ENCODE data around the gene ETFDH. TPM values are rescaled to one million over a fixed set of nuclear protein-coding genes. Genes with fewer than 3 reads are reported as not detected.

Gene ETFDH
- total RNA-seq, 2 experiments from 2014 or later = 13.3 to 19.2 TPM

- no peak overlapping the region for H3K27ac ChIP-seq (ENCODE audit: low read depth, low read length, poor library complexity, severe bottlenecking)
- no peak overlapping the region for H3K4me2 ChIP-seq (ENCODE audit: low read length)
- H3K79me2 ChIP-seq (ENCODE audit: insufficient read depth, low read depth, low read length) = peaks cover 20% of the 10 kb centered on the region
- H3K9me3 ChIP-seq (ENCODE audit: low read length) = 0 out of 2 replicates have a peak, but pooled peaks cover 4% of the 10 kb centered on the region
- TF ChIP-seq, protein P1, sequence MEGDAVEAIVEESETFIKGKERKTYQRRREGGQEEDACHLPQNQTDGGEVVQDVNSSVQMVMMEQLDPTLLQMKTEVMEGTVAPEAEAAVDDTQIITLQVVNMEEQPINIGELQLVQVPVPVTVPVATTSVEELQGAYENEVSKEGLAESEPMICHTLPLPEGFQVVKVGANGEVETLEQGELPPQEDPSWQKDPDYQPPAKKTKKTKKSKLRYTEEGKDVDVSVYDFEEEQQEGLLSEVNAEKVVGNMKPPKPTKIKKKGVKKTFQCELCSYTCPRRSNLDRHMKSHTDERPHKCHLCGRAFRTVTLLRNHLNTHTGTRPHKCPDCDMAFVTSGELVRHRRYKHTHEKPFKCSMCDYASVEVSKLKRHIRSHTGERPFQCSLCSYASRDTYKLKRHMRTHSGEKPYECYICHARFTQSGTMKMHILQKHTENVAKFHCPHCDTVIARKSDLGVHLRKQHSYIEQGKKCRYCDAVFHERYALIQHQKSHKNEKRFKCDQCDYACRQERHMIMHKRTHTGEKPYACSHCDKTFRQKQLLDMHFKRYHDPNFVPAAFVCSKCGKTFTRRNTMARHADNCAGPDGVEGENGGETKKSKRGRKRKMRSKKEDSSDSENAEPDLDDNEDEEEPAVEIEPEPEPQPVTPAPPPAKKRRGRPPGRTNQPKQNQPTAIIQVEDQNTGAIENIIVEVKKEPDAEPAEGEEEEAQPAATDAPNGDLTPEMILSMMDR (conservative IDR thresholded peaks at IDR 0.05; ENCODE audit: low read length) = no peak
- no peak for TF ChIP-seq EZH2phosphoT487 (IDR thresholded peaks at IDR 0.05; ENCODE audit: borderline replicate concordance, low read depth, low read length)
- intact Hi-C loops (cut with micrococcal nuclease; ENCODE audit: unreplicated experiment) = no loop called here
- H2AFZ ChIP-seq (ENCODE audit: low read length) = no peak overlapping the region; the same call in 1 of the 2 replicates
- no peak overlapping the region for H3K4me3 ChIP-seq (ENCODE audit: low read depth, low read length, poor library complexity, severe bottlenecking)
- ChIA-PET POLR2A (interaction anchor here (0.6 to 0.9 kb wide), 3 partner anchors 14 to 341 kb away, joined by 3 to 6 read pairs (median 4); no protein-coding TSS in a partner anchor), CTCF (ENCODE audit: unreplicated experiment) (no interaction called here)
- no TSS peak for BruUV-seq (replicated peaks)
- H3K9me2 ChIP-seq (ENCODE audit: insufficient read depth, low read length) = no peaks in the 10 kb centered on the region
- peaks cover 13% of the 10 kb centered on the region for H3K4me1 ChIP-seq (ENCODE audit: insufficient read depth, low read length, poor library complexity, severe bottlenecking)
- no peaks in the 10 kb centered on the region for H4K20me1 ChIP-seq (ENCODE audit: insufficient read depth, low read length)
- no peak for DNase-seq (ENCODE audit: low spot score)
- peaks cover 18% of the 10 kb centered on the region for H3K36me3 ChIP-seq (ENCODE audit: insufficient read depth, low read length)
Measured at GRCh38 chr4:158724637-158725036, 52.5 kb downstream of the ETFDH start.

DNA sequence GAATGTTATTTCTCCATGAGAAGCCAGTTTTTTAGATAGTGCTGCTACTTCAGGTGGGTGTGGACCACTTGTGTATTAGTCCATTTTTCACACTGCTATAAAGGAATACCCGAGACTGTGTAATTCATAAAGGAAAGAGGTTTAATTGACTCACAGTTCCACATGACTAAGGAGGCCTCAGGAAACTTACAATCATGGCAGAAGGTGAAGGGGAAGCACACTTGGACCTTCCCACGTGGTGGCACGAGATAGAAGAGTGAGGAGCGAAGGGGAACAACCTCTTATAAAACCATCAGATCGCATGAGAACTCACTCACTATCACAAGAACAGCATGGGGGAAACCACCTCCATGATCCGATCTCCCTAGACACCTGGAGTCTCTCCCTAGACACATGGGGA lies 54.5 kb downstream of the ETFDH start:
- peaks cover 14% of the 10 kb centered on the region for H3K79me2 ChIP-seq (ENCODE audit: insufficient read depth, low read depth, low read length)
- no peak overlapping the region for H3K4me2 ChIP-seq (ENCODE audit: low read length)
- H3K4me3 ChIP-seq (ENCODE audit: low read depth, low read length, poor library complexity, severe bottlenecking) = no peak overlapping the region
- H2AFZ ChIP-seq (ENCODE audit: low read length) = no peak overlapping the region
- ChIA-PET CTCF (ENCODE audit: unreplicated experiment) (no interaction called here), POLR2A (no interaction called here)
- H3K4me1 ChIP-seq (ENCODE audit: insufficient read depth, low read length, poor library complexity, severe bottlenecking) = peaks cover 13% of the 10 kb centered on the region
- H3K36me3 ChIP-seq (ENCODE audit: insufficient read depth, low read length) = peaks cover 1% of the 10 kb centered on the region
- no peaks in the 10 kb centered on the region for H3K9me3 ChIP-seq (ENCODE audit: low read length)
- DNase-seq (ENCODE audit: low spot score) = no peak
- BruUV-seq (replicated peaks) = no TSS peak
- no peak for TF ChIP-seq EZH2phosphoT487 (IDR thresholded peaks at IDR 0.05; ENCODE audit: borderline replicate concordance, low read depth, low read length)
- TF ChIP-seq, protein P1 (conservative IDR thresholded peaks at IDR 0.05; ENCODE audit: low read length) = no peak
- H4K20me1 ChIP-seq (ENCODE audit: insufficient read depth, low read length) = no peaks in the 10 kb centered on the region
- no peaks in the 10 kb centered on the region for H3K9me2 ChIP-seq (ENCODE audit: insufficient read depth, low read length)
- H3K27ac ChIP-seq (ENCODE audit: low read depth, low read length, poor library complexity, severe bottlenecking) = no peak overlapping the region
- intact Hi-C loops (cut with micrococcal nuclease; ENCODE audit: unreplicated experiment) = no loop called here

- Histone ChIP-seq H3K9me3 (ENCODE audit: low read length) (no peaks in the 10 kb centered on the region), H3K36me3 (ENCODE audit: insufficient read depth, low read length) (no peaks in the 10 kb centered on the region), H2AFZ (ENCODE audit: low read length) (no peak overlapping the region), H4K20me1 (ENCODE audit: insufficient read depth, low read length) (no peaks in the 10 kb centered on the region), H3K4me3 (ENCODE audit: low read depth, low read length, poor library complexity, severe bottlenecking) (no peak overlapping the region), H3K9me2 (ENCODE audit: insufficient read depth, low read length) (no peaks in the 10 kb centered on the region), H3K27ac (ENCODE audit: low read depth, low read length, poor library complexity, severe bottlenecking) (no peak overlapping the region), H3K79me2 (ENCODE audit: insufficient read depth, low read depth, low read length) (no peaks in the 10 kb centered on the region), H3K4me2 (ENCODE audit: low read length) (no peak overlapping the region), H3K4me1 (ENCODE audit: insufficient read depth, low read length, poor library complexity, severe bottlenecking) (peaks cover 4% of the 10 kb centered on the region)
- DNase-seq (ENCODE audit: low spot score) = no peak
- ChIA-PET CTCF (ENCODE audit: unreplicated experiment) (no interaction called here), POLR2A (interaction anchor here (0.6 kb wide), 1 partner anchor 422 kb away, joined by 3 read pairs; no protein-coding TSS in a partner anchor)
- TF ChIP-seq, protein P1 (conservative IDR thresholded peaks at IDR 0.05; ENCODE audit: low read length) = no peak
- no peak for TF ChIP-seq EZH2phosphoT487 (IDR thresholded peaks at IDR 0.05; ENCODE audit: borderline replicate concordance, low read depth, low read length)
- intact Hi-C loops (cut with micrococcal nuclease; ENCODE audit: unreplicated experiment) = loop anchor here (1.0 kb wide), 1 partner anchor 449 kb away; no protein-coding TSS in a partner anchor
- BruUV-seq (replicated peaks) = no TSS peak
Measured at GRCh38 chr4:158728236-158728635, 56.1 kb downstream of the ETFDH start.

All from OCI-LY7 (cell line).